ENCODE measurements around the gene IFIT3.

IFIT3 gene

GRCh38 chr10:89357975-89358374, 30.2 kb downstream of the IFIT3 start:
- DNase-seq (ENCODE audit: low read depth, low spot score), result no peak

GRCh38 chr10:89360157-89360556, 32.4 kb downstream of the IFIT3 start:
- DNase-seq (ENCODE audit: low read depth, low spot score), result no peak

DNA sequence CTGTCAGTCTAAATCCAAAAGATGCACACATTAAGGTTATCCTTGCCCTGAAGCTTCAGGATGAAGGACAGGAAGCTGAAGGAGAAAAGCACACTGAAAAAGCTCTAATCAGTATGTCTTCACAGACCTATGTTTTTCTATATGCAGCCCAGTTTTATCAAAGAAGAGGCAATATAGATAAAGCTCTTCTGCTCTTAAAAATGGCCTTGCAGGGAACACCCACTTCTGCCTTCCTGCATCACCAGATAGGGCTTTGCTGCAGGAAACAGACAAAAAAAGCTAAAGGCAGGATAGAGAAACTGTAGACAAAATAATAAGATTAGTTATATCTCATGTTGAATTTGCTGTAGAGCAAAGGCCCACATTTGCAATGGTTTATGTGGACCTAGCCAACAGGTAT, 35.1 kb downstream of the IFIT3 start:
- DNase-seq (ENCODE audit: low read depth, low spot score), result no peak

- DNase-seq (ENCODE audit: low read depth, low spot score), result no peak
Observed at GRCh38 chr10:89363729-89364442, 36.1 kb downstream of the IFIT3 start.

DNA sequence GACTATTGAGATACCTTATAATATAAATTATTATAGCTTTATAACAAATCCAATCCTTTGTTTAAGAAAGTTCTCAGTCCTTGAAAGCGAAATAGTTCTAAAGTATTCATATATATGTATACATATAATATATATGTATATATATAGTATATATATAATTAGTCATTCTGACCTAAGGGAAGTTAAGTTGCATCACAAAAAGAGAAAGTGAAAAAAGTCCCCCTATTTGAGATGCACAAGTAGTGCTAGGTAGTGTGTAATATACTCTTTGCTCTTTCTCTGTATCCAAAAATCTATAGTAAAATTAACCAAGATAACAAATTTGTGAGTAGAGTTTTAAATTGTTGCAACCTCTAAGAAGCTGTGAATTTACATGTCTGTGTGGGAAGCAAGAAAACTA, 36.7 kb downstream of the IFIT3 start:
- no peak for DNase-seq (ENCODE audit: low read depth, low spot score)

GRCh38 chr10:89367529-89367928, 39.7 kb downstream of the IFIT3 start:
- DNase-seq (ENCODE audit: low read depth, low spot score), result no peak

DNA sequence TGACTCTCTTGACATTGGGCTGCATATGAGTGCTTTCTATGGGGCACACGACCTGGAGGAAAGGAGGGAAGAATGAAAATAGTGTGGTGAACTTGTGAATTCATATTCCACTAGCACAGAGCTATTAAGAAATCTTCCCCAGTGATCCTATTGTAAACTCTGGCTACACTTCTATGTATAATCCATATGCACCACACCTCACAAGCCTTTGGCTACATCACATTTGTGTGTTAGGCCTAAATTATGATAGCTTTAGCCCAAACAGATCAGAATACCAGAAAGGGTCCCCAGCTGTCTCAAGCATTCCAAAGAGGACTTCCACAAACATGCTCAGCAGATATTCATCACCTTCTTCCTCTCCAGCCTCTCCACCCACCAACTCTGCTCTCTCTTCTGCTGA, 40.3 kb downstream of the IFIT3 start:
- DNase-seq (ENCODE audit: low read depth, low spot score), result no peak

DNA sequence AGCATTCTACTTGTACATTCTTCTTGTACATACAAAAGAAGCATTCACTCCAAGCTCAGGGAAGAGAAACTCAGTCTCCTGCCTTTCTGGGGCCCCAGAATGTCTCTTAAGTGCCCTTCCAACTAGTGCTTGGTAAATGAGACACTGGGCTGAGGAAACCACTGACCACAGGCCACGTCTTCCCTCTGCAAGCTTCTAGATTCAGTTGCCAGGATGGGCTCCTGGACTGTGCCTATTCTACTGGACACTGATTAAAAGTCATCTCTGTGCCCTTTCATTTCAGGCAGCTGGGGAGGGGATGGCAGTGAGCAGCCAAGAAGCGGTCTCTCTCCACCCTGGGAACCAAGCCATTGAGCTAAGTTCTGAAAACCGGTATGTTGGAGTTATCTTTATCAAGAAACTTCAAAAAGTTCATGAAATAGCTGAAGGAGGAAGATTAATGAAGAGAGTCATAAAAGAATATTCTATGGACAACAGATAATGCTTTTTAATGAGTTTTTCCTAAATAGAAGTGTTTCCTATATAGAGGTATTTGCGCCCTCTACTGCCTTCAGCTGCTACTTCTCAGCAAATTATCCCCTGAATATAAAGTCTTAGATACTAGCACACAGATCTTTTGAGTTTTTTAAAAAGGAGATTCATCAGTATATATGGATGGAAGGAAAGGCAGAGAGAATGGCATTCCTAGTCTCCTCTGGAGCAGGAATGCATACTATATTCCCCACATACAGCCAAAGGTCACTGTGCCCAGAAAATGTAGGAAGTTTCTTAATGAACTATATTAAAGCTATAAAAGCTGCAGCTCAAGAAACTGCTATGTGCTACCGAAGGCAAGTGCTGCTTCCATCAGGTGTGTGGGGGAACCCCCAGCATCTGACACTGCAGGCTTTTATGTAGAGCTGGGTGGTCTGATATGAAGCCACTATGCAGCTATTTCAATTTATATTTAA, 41.6 kb downstream of the IFIT3 start:
- no peak for DNase-seq (ENCODE audit: low read depth, low spot score)

- DNase-seq (ENCODE audit: low read depth, low spot score), result no peak
Observed at GRCh38 chr10:89371079-89371478, 43.3 kb downstream of the IFIT3 start.

DNA sequence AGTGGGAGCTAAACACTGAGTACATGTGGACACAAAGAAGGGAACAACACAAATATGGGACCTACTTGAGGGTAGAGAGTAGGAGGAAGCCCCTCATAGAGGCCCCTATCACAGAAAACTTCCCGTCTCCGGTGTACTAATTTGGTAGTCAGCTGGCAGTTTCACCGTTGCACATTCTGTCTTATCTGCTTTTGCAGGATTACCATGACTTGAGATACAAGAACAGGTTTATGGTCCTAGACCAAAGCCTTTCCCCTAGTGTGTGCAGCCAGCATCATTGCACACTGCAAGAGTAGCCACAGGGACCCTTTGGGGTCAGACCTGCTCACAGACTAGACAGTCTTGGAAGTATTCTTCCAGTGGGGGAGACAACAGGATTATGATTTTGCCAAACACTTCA, 44.2 kb downstream of the IFIT3 start:
- DNase-seq (ENCODE audit: low read depth, low spot score), result no peak

GRCh38 chr10:89373916-89374711, 46.3 kb downstream of the IFIT3 start:
- DNase-seq (ENCODE audit: low read depth, low spot score), result no peak

DNA sequence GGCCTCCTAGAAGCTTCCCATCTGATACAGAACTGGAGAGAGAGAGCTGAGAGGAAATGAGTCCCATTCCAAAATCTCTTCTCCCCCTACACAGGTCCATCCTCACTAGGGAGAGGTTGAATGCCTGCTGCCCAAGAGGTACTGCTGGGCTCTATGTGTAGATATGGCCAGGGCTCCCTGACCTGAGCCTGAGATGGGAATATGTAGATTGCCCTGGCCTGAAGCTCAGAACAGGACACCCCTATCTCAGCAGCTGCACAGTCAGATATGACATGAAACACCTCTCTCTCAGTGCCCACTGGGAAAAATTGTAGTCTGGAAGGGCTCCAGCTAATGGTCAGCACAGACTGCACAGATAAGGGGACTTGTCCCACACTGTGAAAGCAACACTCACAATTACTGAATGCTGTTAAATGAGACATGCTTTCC, 46.9 kb downstream of the IFIT3 start:
- no peak for DNase-seq (ENCODE audit: low read depth, low spot score)

DNA sequence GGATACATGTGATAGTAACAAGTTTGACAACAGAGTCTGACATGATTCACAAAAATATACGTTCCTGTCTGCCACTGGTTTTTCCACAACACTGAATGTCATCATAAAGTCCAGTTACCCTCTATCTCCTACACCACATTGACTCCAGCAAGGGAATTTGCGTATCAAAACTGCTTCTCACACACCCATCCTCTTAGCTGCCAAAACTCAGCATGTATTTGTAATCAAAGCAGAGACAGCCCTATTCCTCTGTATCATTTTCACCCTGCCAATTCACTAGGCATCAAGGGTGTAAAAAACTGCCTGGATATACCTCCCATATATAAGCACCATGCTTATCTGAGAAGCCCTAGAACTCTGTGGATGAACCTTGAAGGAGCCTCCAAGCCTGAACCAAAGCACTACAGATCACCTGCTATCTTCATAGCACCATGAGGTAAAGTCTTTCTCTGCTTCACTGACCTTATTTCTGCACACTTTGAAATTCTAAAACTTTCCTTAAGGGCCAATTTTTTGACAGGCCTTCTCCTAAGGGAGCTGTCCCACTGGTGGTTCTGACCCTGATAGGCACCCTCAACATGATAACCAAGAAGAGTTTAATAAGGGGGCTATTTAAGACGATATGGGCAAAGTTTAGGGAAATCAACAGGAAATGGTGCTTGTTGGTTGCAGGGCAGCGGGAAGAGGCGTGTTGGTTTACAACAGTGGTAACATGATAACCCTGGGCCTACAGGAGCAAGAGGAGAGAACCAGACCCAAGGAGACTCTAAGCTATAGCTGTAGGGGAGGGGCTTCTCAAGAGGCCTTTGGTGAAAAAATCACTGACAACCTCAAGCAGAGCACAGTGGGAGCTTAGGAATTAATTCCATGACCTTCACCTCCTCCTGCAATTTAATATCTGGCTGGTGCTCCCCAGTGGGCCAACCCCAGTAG, 50.2 kb downstream of the IFIT3 start, which contains the start of gene IFIT1B:
IFIT1B (plus strand) TSS at position 352 of the 933 bp plus-strand sequence; CDS start at position 432, 80 bp downstream.
- DNase-seq (ENCODE audit: low read depth, low spot score), result no peak

- no peak for DNase-seq (ENCODE audit: low read depth, low spot score)
Observed at GRCh38 chr10:89379103-89379502, 51.3 kb downstream of the IFIT3 start.

- DNase-seq (ENCODE audit: low read depth, low spot score), result no peak
Observed at GRCh38 chr10:89382757-89383156, 55.0 kb downstream of the IFIT3 start.

DNA sequence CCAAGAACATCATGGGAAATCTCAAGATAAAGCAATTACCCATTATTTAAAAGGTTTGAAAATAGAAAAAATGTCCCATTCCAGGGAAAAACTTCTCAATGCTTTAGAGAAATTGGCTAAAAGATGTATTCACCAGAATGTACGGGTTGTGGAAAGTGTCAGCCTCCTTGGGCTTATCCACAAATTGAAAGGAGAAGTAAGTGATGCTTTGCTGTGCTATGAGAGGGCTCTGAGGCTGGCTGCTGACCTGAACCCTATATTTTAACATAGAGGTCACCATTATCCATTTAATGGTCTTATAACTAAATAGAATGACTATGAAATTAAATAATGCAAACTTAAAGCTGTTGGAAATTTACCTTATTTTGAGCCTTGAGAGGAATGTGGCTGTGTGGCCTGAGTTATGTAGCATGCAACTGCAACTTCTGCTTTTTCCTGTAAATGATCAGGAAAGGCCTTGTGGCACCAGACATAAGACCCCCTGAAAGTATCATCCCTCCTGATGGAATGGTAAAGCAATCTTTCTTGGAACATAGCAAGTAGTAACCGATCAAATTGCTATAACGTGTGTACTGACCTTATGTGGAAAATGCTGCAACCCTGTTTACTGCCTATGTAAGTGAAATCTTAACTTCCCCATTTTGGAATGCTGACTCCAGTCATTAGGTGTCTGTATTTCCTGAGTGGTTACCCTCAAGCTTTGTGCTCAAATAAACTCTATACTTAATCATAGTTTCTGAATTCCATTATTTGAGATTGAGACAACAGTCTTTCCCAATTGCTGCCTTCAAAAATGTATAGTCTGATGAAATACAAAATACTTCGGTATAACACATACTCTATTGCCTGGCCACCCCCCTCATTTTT, 56.9 kb downstream of the IFIT3 start:
- DNase-seq (ENCODE audit: low read depth, low spot score), result no peak

- DNase-seq (ENCODE audit: low read depth, low spot score), result no peak
Observed at GRCh38 chr10:89388806-89389205, 61.0 kb downstream of the IFIT3 start.

GRCh38 chr10:89389254-89389653, 61.5 kb downstream of the IFIT3 start:
- no peak for DNase-seq (ENCODE audit: low read depth, low spot score)

Data from iPS DF 19.7 (cell line).